Heart left ventricle (tissue), 13 donors: Measurements from ENCODE around the gene GATAD2A.

Source experiments
- POLR2A ChIP-seq, 2 donors: fragments of 450-650 bp; IDR thresholded peaks; one replicate each; pipeline ENCODE4 v1.6.1; 2017; ENCODE audit warnings: antibody characterized with exemption in 2 of 2, mild to moderate bottlenecking in 2 of 2, moderate library complexity in 2 of 2
- TF ChIP-seq, protein P1 (sequence below), 12 donors: fragments of 200-600 bp; sonication (generic) in 4 of 12; IDR thresholded peaks; one replicate each; pipeline versions ENCODE4 v1.5.0 to v1.8.0; 2018 to 2022; ENCODE audit warnings: antibody characterized with exemption in 12 of 12, mild to moderate bottlenecking in 5 of 12
- donor health status: ischemic (EF 13 %, LVEDD 7.1; RV severe dilation, severe dysfunction).
- donor health status: DM: no; HTN: yes; CAD: no.
- donor health status: DM: no; HTN: no; CAD: no.
- donor health status: ischemic (EF 25% LVEDD 6.9; RV normal size, moderate dysfunction).
- donor health status: ischemic (EF 25% LVEDD 5.7; RV mildly dilated, moderate dysfunction).
- donor health status: ischemic (EF 35%, LVEDD 5.7; RV mildly dilated, moderate dysfunction).
- donor health status: nonischemic (EF 11% LVEDD 7.7; RV severe dilation, severe dysfunction).
- donor health status: DM: yes; HTN: yes; CAD: no.
- donor health status: PGD.
- donor health status: ischemic (EF 29% LVEDD 5.4; RV normal size, mild dysfunction).
- donor health status: nonischemic (EF 23%, LVEDD 6.1; RV moderate dilation, normal function).

DNA sequence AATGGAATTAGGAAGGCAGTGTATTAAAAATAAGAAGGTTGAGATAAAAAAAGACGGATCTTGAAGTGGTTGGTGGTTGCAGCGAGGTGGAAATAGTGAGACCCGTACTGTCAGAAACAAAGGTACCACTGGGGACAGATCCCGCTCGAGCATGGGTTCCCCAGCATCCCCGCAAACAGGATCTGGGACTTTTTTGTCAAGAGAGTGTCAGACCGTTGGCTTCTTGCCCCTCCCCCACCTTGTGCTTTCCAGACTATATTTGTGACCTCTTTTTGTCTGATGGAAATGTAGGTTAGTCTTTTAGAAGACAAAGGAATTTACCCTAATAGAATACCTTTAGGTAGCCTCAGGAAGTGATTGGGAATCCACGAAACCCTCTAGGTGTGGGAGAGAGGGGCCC lies 4.2 kb downstream of the GATAD2A start:
- no peak for TF ChIP-seq POLR2A (IDR thresholded peaks at IDR 0.05)
- TF ChIP-seq, protein P1, sequence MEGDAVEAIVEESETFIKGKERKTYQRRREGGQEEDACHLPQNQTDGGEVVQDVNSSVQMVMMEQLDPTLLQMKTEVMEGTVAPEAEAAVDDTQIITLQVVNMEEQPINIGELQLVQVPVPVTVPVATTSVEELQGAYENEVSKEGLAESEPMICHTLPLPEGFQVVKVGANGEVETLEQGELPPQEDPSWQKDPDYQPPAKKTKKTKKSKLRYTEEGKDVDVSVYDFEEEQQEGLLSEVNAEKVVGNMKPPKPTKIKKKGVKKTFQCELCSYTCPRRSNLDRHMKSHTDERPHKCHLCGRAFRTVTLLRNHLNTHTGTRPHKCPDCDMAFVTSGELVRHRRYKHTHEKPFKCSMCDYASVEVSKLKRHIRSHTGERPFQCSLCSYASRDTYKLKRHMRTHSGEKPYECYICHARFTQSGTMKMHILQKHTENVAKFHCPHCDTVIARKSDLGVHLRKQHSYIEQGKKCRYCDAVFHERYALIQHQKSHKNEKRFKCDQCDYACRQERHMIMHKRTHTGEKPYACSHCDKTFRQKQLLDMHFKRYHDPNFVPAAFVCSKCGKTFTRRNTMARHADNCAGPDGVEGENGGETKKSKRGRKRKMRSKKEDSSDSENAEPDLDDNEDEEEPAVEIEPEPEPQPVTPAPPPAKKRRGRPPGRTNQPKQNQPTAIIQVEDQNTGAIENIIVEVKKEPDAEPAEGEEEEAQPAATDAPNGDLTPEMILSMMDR (IDR thresholded peaks at IDR 0.05), result no peak
